Activated CD4-positive, alpha-beta T cell treated with anti-CD3 and anti-CD28 coated beads for 4 hours (primary cell): ENCODE results near the gene FBP1.
A peak's percentile ranks its signal among the peaks of the same experiment; 100 is the strongest.

ENCODE experiments used
- DNase-seq, 2 donors: peaks; one replicate each; pipeline ENCODE4 v3.0.0-alpha.2; 2020

The FBP1 gene

GRCh38 chr9:94655739-94656138, 16.4 kb upstream of the FBP1 start:
- no peak for DNase-seq

DNA sequence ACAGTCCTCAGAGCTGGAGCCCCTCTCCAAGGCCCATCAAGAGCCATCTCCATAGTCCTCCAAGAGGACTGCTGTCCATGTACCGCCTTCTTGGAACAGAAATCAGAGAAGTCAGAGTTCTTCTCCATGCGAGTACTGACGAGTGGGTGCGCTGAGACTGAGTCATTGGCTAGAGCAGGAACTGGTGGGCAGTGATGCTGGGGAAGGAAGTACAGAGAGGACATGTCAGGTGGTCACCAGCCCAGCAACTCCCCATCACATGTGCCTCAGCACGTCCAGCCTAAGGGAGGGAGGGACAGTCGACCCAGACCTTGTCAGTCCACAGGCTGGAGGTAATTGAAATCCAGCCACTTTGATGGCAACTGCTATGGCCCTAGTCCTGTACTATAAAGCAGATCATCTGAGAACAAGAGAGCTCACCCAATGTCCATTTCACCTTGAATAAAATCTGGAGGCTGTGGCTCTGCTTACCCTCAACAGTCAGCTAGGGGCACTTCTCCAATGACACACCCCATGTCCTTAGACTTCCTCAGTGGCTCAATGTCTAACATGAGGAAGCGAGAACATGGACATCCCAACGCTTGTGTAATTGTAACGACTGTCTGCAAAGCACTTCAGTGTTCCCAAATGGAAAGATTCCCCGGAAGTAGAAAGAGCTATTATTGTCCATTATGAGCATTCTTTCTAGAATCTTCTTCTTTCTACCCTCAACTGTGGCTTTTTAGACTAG, 15.0 kb upstream of the FBP1 start:
- no peak for DNase-seq

- no peak for DNase-seq
These were observed 11.6 kb upstream of the FBP1 start for GRCh38 chr9:94650949-94651348.

DNA sequence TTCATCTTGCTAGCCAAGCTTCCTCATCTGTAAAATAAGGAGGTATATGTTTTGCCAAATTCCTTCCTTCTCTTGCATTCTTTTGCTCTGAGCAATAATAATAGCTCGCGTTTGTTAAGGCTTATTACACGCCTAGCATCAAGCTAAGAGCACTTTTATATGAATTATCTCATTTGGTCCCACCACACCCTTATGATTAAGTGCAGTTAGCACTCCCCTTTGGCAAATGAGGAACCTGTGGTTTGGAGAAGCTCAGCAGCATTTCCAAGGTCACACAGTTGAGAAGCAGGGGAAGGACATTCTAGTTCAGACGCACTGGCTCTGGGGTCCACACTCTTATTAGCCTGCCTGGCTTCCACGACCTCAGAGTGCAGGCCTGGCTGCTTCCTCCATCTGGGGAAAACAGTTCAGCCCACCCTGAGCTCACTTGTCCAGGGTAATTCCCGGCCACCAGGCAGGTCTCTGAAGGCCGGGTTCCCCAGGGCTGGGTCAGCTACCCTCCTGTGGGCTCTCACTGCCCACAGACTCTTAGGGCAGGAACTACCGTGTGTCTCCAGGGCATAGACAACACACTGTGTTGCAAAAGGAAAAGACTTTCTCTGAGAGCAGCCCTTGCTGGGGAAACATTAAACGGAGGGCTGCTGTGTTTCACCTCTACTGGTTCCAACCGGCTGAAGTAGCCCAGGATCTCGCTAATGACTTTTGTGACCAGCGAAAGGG, 9.9 kb upstream of the FBP1 start:
- DNase-seq, result no peak

DNA sequence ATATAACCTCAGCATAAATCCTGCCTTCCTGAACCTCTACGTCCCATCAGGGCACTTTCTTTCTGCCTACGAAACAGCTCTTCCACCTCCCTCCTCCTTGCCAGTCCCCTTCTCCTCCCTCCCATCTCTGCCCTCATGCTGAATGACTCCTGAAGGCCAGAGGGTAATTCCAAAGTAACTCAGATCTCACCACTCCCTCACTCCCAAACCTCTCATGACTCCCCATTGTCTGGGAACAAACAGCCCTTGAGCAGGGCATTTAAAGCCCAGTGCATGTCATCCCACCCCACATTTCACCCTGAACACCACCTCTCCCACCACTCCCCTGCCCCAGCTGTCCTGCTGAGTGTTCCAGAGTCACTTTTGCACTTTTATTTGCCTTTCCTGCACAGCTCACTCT, 8.9 kb upstream of the FBP1 start:
- no peak for DNase-seq

- DNase-seq, result no peak
These were observed 6.6 kb upstream of the FBP1 start for GRCh38 chr9:94645901-94646300.

- no peak for DNase-seq
These were observed 5.2 kb upstream of the FBP1 start for GRCh38 chr9:94644543-94644942.

DNA sequence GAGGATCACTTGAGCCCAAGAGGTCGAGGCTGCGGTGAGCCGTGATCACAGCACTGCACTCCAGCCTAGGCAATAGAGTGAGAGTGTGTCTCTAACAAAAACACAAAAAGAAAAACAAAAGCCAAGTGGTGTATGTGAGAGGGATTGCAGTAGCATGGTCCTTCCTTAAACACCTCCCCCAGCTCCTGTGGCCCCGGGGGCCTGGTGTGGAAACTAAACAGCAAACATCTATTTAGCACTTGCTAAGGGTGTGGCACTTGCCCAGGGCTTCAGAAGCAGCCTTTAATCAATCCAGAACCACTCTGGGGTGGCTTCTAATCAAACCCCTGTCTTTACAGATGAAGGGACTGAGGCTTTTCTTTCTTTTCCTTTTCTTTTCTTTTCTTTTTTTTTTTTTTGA, 4.4 kb upstream of the FBP1 start:
- no peak for DNase-seq

DNA sequence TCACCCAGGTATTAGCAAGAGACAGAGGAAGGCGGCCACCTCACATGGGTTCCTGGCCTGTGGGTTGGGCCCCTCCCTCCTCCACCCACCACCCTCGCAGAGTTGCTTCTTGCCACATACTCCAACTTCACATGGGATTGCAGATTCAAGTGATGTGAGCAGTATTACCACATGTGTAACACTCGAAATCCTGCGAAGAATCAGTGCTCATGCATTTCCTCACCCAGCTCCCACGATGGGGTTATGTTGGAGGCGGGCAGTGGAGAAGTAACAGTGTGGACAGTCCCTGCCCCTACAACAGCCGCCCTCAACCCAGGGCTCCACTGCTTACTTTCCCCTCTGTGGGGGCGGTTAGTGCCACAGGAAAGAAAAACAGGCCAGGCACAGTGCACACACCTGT, 3.9 kb upstream of the FBP1 start:
- no peak for DNase-seq

- DNase-seq, result no peak
These were observed 3.2 kb upstream of the FBP1 start for GRCh38 chr9:94642501-94642900.

DNA sequence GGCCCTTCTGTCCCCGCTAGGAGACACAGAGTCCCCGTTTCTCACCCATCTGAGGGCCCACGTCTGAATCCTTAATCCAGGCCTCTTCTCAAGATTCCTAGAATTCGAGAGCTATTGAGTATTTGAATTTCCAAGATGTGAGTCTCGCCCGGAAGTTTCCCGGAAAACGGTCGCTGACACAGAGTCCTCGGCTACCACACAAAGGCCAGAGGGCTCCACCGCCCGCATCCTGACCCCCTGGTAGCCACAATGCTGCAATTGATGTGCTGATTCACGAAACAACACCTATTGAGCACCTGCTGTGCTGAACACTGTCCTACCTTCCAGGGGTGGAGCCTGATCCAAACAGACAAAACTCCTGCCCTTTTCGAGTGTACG, 670 bp upstream of the FBP1 start:
- DNase-seq, result no peak

DNA sequence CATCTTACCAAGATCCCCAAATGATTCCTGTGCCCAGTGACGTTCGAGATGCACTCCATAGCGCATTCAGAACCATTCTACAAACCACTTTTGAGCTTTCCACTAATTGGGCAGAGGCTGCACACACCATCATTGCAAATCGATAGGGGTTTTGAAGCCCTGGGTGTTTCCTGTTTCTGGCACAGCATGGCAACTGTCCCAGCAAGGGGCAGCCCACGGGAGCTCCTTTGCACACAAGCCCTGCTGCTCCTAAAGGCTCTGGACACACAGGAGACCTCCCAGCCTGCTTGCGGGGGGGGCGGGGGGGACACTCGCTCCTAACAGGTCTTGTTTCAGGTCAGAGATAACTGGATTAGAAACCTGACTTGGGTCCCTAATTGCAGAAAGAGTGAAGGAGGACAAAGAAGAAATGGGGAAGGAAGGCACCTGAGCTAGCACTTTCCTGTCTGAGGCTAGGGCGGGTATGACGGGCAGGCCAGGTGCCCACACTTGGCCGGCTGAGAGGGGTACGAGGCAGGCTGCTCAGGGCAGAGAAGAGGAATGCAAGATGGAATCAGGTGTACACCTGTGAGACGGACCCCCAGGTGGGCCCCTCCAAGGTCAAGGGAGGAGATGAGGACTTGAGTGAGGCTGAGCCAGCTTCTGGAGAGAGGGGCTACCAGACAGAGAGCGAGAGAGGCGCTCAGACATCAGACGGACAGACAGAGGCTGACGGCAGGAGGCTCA, 820 bp downstream of the FBP1 start:
- no peak for DNase-seq

- no peak for DNase-seq
These were observed 6.6 kb downstream of the FBP1 start for GRCh38 chr9:94632737-94633136.

DNA sequence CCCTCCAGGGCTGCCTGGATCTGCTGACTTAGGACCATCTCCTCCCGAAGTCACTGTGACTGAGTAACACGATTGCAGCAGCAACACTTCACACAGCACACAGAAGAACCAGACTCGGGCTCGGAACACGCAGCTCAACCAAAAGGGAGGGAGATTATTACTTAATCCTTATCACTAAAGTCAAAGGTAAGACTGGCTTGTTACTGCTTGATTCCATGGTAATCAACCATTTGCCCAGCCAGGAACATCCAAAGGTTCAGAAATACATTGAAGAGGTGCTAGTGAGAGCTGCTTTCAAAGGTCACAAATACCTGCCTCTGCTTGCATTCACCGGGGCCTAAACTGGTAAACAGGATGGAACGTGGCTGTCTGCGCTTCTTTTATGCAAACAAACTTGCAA, 7.7 kb downstream of the FBP1 start:
- DNase-seq, result no peak

- DNase-seq, result no peak
These were observed 8.5 kb downstream of the FBP1 start for GRCh38 chr9:94630833-94631232.

DNA sequence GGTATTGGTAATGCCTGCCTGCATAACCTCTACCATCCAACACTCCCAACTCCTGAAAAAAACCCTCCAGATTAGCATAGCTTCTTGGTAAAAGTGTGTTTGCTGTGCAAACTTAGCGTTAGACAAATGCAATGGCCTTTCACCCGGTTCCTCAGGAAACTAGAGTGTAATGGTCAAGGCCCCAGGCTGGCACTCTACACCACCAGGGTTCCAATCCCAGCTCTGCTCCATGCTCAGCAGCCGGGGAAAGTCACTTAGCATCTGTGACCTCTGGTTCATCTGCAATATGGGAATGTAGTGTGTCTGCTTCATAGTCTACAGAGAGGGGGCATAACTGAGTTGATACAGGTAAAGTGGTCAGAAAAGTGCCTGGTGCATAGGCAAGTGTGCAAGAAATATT, 9.0 kb downstream of the FBP1 start:
- no peak for DNase-seq

- no peak for DNase-seq
These were observed 12.0 kb downstream of the FBP1 start for GRCh38 chr9:94627287-94627686.

- no peak for DNase-seq
These were observed 13.5 kb downstream of the FBP1 start for GRCh38 chr9:94625835-94626234.

DNA sequence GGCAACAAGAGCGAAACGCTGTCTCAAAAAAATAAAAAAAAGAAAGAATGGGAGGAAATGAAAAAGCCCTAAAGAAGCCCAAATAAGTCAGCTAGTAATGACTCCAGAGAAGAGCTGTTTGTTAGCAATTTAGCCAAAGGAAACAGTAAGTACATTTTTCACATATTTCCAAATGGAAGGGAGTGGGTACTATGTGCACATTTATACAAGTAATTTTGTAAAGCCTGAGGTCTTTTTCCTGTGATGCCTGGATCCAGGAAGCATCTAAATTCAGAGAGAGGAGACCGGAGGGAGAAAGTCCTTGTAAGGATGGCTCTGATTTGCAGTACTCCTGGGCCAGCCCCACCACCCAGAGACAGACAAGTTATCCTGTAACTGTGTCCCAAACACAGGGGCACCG, 14.7 kb downstream of the FBP1 start:
- no peak for DNase-seq

DNA sequence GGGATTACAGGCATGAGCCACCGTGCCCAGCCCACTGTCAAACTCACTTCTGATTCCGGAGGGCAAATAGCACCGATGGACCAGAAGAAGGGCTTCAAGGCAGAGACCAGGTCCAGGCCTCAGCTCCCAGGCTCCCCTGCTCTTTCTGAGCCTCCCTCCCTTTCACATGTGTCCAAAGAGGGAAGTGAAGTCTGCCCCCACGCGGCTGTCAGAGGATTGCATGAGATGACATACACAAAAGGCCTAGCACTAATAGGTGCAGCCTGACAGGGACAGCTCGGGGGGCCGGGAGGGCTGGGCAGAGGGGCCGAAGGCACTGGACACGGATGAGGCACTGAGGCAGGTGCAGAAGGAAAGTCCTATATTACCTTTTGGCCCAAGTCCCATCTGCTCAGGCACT, 16.1 kb downstream of the FBP1 start:
- peak in 1 of 2 donors; percentile 6 for DNase-seq

GRCh38 chr9:94622087-94622800, 17.1 kb downstream of the FBP1 start:
- DNase-seq, result no peak

DNA sequence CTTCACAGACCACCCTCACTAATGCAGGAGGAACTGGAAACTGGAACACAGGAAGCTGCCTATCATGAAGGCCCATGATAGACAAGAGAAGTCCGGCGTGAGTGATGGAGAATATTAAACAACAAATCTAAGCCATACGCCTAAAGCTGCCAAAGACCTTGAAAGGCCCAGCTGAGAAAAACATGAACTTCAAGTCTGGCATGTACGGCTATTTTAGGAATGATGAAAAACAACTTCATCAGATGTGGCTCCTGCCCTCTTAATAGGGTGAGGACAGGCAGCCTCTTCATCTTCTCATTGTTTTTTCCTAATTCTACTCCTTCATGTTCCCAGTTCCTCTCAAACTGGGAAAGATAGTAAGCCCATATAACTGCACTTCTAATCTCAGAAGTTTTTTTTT, 20.3 kb downstream of the FBP1 start:
- no peak for DNase-seq

- no peak for DNase-seq
These were observed 26.3 kb downstream of the FBP1 start for GRCh38 chr9:94613003-94613402.

- no peak for DNase-seq
These were observed 27.2 kb downstream of the FBP1 start for GRCh38 chr9:94612071-94612470.
